GM19193 (cell line): Measurements from ENCODE around the gene CLRN3.

ENCODE experiments used
- POLR2A ChIP-seq: IDR thresholded peaks from 4 replicates; pipeline ENCODE4 v1.6.1; 2011; ENCODE audit not compliant: insufficient read depth, insufficient read length; ENCODE audit errors: extremely low read depth

Gene CLRN3

DNA sequence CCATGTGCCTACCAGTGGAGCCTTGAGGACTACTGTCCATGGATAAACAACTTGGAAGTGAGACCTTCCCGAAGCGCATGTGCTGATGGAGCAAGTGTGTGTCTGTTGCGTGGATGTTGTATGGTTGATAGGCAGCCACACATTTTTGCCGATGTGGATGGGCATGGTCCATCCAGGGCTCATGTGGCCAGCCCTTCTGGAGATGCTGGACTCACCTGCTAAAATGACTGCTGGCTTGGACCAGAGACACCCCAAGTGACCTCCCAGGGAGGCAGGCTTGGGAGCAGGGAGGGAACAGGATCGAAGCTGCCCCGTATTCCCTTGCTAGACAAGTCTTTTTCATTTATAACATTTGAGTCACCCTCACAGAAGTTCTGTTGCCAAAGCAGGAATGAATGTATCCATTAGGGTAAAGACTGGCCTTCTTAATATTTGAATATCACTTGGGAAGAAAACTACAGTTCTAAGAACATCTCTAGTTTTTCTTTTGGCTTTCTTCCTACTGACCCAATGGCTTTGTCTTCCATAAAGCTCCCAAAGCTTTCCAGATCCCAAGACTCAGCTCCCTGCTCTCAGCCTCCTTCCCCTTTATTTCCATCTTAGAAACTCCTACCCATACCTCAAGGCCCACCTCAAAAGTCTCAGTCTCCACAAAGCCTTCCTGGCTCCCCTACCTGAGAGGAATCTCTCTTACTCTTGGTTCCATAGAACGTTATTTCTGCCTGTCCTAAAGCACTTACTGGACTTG lies 17.1 kb upstream of the CLRN3 start:
- no peak for TF ChIP-seq POLR2A

DNA sequence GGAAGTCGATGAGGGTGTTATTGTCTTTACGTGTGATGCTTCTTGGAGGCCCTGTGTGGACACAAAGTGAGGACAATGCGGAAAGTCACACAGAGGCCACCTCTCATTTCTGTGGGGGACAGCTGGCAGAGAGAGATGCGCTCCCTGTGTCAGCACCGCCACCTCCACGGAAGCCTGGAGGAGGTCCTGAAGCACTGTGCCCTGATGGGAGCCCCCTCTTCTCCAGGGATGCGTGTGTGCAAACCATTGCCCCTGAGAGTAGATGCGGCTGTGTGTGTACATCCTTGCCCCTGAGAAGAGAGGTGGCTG lies 16.2 kb upstream of the CLRN3 start:
- no peak for TF ChIP-seq POLR2A

DNA sequence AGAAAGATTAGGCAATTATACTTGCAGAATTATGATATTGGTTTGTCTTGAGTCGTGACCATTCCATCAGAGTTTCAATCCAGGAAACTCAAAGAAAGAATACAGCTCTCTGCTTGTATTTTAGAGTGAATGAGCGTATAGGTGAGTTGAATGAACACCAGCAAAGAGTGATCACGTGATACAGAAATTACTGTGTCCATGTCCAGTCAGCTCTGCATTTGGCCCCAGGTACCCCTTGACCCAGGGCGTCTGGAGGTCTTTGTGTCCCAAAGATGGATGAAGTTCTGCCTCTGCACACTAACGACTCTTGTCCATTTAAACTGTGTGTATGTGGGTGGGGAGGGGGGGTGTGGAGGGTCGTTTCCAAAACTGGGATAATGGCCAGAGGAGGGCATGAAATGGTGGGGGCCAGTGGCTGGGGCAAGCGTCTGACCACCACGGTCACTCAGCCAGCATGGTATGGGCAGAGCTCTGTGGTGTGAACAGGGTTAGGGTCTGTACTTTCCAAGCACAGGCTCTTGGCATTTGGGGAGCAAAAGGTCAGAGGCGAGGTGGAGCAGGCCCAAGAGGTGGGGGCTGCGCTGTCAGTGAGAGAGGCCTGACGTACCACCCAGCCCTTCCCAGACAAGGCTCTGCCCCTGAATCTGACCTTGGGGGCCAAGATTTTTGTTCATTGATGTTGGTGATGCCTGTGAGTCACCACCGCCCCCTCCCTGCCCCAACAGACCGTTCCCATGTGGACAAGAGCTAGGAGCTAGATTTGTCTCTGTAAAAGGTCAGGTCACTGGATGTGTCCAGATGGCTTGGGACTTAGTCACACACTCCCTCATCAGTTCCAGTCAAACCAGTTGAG lies 15.6 kb upstream of the CLRN3 start:
- no peak for TF ChIP-seq POLR2A

DNA sequence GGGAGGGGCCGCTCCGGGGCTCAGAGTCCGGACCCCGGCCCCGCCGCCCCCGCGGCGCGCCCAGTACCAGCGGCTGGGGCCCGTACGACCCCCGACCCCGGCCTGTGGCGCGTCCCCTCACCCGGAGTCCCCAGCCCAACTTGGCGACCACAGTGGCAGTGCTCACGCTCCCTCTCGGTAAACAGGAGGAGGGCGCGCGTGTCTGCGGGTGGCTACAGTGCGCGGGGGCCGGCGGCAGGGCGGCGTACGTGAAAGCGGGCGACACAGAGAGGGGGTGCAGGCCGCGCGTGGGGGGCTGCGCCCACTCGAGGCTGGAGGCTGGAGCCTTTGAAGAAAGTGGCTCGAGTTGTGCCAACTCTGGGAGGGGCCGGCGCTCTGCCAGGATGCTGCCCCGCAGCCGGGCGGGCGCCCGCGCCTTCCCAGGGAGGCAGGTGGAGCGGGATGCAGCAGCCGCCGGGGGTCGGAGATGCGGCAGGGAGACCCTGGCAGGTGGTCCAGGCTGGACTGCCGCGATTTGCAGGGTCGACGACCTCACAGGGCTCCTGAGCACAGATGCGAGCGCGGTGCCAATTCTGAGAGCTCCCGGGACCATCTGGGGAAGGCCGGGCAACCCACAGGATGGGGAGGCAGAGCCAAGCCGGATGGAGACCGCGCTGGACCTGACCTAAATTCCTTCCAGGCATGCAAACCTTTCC lies 14.8 kb upstream of the CLRN3 start:
- no peak for TF ChIP-seq POLR2A

DNA sequence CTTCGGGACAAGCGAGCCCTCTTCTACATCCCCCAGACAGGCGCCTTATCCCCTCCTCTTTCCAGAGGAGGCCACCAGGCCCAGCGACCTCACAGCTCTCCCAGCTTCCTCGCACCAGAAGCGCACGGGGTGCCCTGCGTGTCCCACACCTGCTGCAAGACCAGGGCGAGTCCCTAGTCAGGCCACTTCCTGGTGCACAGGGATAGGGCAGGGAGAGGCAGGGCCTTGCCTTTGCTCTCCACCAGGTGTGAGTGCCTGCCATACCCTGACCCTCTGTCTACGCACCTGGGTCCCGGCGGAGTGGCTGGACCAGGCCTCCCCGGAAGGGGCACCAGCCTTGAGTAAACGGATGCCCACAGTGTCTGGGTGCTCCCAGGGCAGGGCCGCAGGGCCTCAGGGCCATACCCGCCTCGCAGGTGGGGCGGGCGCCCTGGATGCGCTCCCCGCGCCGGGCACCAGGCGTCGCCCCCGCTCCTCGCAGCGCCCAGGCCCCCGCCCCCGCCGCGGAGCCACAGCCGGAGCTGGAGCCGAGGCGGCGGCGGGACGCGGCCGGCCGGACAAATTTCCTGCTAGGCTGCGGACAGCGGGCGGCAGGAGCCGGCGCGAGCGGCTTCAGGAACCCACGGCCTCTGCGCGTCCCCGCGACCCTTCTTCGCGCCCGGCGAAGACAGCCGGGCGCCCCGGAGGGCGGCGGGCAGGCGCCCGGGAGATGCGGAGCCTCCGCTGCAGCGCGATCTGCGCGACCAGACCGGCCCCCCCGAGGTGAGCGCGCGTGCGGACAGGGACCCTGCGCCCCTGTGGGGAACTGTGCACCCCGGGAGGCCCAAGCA lies 14.0 kb upstream of the CLRN3 start, which contains the start of gene PTPRE:
Gene PTPRE (plus strand): TSS at position 556 of the 830 bp plus-strand sequence. CDS start 133,779 bp downstream, outside the sequence.
- TF ChIP-seq POLR2A, result no peak

DNA sequence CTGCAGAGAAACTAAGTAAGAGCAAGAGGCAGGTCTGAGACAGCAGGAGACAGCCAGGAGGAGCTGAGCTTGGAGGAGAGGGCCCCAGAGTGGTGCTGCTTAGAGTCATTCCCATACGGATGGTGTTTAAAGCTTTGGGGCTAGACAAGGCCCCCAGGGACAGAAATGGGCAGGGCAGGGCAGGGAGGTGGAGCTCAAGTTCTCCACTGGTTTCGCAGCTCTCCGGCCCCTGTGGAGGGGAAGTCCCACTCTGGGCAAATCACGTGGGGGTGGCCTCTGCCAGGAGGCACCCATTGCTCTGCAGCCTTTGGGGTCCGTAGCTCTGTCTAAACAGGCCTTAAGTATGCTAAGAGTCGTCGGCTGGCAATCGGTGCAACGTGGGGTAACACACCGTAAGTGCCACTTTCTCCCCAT lies 13.1 kb upstream of the CLRN3 start:
- TF ChIP-seq POLR2A, result no peak

DNA sequence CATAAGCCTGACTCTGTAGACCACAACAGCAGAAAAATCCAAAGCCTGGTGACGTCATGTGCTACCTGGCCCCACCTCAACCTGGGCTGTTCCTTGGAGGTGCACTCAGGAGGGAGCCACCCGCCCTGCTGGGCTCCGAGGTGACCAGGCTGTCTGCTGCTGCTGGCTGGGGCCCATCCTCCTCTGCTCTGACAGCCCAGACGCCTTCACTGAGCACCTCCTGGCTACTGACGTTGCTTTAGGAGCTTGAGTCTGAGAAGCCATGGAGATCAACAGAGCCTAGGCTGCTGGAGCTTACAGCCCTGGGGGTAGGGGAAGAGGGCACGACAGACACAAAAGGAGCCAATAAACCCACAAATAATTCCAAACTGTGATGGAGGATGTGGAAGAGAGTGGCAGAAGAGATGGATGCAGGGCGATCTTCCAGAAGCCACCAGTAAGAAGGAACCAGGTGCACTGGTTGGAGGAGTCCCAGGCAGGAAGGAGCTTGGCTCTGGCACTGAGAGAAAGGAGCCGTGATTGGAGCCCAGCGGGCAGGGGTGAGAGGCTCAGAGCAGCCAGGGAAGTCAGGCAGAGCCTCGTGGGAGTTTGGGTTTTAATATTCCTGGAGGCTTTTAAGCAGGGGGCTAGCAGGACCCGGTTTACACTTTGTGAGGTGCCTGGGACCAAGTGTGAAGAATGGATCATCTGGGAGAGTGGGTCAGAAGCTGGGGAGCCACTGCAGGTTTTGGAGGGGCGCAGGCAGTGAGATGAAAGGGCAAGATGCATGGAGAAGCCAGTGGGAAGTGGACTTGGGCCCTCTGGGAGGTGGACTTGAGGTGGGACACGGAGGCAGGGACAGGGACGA lies 12.5 kb upstream of the CLRN3 start:
- no peak for TF ChIP-seq POLR2A

DNA sequence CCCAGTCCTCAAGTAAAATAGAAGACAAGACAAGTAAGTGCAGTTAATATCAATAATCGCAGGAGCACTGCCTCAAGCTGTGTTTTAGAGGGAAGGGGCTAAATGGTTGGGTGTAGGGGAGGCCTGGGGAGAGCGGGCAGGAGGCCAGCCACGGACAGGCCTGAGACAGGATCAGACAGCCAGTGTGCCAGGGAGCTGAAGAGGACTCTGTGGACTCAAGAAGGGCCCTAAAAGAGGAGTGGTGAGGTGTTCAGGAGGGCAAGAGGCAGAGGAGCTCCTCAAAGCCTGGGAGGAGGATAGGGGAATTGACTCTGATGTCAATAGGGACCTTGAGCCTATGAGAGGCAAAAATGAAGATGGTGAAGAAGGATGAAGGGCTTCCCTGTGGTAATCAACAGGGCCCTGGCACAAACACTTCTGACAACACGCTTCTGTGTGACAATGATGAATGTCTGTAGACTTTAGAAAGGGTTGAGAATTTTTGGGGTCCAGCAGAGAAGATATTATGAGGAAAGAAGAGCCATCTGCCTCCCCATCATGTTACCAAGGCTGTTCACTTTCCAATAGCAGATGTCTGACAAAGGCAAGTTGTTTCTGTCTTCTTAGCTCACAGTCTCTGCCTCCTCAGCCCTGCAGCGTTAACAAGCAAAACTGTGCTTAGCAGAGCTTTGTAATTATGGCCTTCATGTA lies 11.7 kb upstream of the CLRN3 start:
- TF ChIP-seq POLR2A, result no peak

DNA sequence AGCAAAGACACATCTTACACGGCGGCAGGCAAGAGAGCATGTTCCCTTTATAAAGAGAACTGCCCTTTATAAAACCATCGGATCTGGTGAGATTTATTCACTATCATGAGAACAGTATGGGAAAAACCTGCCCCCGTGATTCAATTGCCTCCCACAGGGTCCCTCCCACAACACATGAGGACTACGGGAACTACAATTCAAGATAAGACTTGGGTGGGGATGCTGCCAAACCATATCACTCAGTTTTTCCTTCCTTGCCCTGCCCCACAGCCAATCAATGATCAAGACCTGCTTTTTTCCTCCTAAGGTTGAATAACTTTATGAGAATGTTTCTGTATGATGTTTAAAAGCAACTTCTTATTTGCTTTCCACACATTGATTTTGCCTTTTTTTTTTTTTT lies 11.0 kb upstream of the CLRN3 start:
- no peak for TF ChIP-seq POLR2A

DNA sequence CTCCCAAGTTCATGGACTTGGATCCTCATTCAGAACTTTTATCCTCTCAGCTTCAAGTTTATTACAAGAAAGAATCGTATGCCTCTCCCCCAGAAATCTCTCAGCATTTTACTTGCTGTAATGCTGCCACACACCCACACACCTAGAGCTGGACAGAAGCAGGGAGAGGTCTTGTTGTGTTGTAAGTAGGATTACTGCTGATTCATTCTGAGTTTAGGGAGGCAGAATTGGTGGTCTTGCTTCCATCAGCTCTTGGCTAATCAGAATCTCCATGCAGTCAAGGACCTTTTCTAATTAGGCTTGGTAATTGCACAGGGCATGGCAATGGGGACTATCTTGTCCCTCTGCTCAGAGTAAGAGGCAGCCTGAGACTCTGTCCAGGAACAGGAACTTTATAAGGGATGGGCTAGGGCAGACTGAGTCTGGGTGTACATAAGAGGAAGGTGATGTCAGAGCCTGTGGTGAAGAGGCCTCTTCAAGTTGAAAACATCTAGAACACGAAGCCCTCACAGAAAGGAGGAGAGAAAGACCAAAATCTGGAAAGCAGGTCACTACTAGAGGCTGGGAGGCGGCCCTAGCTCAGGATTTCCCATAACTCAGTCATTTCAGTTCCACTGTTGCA lies 7.1 kb upstream of the CLRN3 start:
- TF ChIP-seq POLR2A, result no peak

DNA sequence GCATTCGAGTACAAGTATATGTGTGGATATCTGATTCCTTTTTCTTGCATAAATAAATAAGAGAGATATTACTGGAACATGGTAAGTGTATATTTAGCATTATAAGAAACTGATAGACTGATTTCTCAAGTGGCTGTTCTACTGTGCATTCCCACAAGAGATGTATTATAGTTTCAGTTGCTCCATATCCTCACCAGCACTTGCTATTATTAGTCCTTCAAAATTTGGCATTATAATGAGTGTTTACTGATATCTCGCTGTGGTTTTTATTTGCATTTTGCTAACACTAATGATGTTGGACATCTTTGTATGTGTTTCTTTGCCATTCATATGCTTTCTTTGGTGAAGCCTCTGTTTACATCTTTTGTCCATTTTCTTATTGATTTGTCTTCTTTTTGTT lies 4.4 kb upstream of the CLRN3 start:
- no peak for TF ChIP-seq POLR2A

DNA sequence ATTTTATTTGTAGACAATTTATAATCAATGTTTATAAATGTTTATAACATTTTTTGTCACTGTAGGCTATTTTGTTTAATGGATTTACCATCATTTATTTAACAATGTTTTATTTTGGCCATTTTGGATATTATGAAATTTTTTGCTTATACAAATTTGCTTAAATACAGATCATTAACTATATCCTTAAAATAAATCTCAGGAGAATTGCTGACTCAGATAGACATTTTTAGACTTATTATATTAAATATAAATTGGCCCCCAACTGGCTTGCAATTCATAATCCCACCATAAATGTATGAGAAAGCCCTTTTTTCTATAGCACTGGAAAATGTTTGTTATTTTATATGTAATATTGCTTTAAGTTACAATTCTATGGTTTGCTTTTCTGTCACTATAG lies 3.8 kb upstream of the CLRN3 start:
- TF ChIP-seq POLR2A, result no peak

DNA sequence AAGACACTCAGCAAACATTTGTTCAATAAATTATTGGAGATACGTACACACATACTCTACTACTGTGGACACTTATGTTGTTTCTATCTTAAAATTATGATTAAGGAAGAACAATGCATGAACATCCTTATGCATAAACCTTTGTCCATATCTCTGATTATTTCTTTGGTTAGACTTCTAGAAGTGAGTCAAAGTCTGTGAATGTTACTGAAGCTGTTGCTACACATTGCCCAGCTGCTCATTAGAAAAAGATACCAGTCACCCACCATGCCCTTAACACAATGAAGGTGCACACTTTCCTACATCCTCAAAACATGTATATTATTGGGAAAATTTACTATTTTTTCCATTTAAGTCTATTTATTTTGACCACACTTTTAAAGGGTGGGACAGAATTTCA lies 1.4 kb upstream of the CLRN3 start:
- TF ChIP-seq POLR2A, result no peak

DNA sequence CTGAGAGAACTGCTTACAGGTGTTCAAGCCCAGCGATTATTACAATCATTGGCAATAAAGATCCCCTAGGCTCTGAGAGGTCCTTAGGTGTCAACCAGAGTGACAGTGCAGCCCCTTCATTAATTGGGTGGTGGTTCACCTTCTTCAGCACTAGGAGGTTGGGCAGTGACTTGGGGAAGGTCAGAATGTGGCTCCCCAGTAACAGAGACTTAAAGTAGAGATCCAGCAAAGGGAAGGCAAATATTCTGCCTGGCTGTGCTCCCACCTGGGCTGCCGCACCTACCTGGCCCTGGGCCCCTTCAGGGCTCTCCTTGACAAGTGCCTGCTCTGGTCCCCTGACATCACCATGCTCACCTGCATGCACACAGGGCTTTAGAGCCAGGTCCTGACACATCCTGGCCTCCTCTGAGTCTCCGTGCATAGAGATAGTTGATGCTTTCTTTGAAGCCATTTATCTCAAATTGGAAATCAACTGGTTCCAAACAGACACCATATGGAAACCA lies 1.9 kb downstream of the CLRN3 start:
- no peak for TF ChIP-seq POLR2A
